ENCODE data around the gene SLC12A5. TPM values are rescaled to one million over a fixed set of nuclear protein-coding genes. Genes with fewer than 3 reads are reported as not detected.

The SLC12A5 gene
- total and polyA plus RNA-seq, 2 of the 4 experiments (the other 2 are of a cell fraction) = 2.2 TPM; not detected in 1

DNA sequence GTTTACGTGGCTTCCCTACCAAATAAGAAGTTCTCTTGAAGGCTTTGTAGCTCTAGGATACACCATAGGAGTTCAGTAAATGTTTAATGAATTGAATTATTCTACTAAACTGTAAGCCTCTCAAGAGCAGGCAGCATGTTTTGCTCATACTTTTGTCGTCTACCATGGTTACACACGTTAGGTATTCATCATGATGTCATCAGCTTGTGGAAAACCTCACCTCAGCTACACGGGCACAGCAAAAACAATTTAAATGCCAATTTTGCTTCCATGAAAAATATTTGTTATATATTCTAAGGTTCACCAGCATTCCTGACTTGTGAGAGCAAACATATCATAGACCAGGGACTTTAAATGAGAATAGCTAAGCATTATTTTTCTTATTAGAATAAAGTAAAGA, 44.0 kb downstream of the SLC12A5 start:
- H2BK20ac ChIP-seq (ENCODE audit: low read depth, low read length) = no peak overlapping the region
- no peak overlapping the region for H3K27ac ChIP-seq (ENCODE audit: insufficient read depth, low read length)
- no peaks in the 10 kb centered on the region for H3K27me3 ChIP-seq (ENCODE audit: control insufficient read depth, insufficient read depth, low read length)
- intact Hi-C loops (cut with micrococcal nuclease) (no loop called here), dilution Hi-C loops (cut with HindIII; ENCODE audit: low sequenced_read_pairs, unreplicated experiment) (no loop called here), in situ Hi-C loops (cut with MboI; ENCODE audit: low sequenced_read_pairs) (no loop called here)
- DNase-seq = no peak
- H3K4me3 ChIP-seq (ENCODE audit: insufficient read depth, low read depth, low read length) = no peak overlapping the region
- H2AFZ ChIP-seq (replicated peaks; ENCODE audit: low read length, poor library complexity) = no peak overlapping the region
- no peak overlapping the region for H4K8ac ChIP-seq (ENCODE audit: low read depth in 2 of 2, low read length in 2 of 2)
- H3K9me1 ChIP-seq (ENCODE audit: insufficient read depth, low read length) = peaks cover 14% of the 10 kb centered on the region
- H3K9me3 ChIP-seq (ENCODE audit: control insufficient read depth, insufficient read depth, low read length) = no peaks in the 10 kb centered on the region
- no TSS peak for BruUV-seq (replicated peaks)
- no peak overlapping the region for H2AK9ac ChIP-seq (replicated peaks; ENCODE audit: low read depth, low read length, poor library complexity)
- H3K36me3 ChIP-seq (ENCODE audit: control insufficient read depth, insufficient read depth, low read length) = peaks cover 24% of the 10 kb centered on the region
- H3K4me2 ChIP-seq (ENCODE audit: low read depth, low read length) = no peak overlapping the region
- no CpG with 5 or more reads among the region's 4 CpGs for whole genome bisulfite sequencing, 2 experiments (ENCODE audit: extremely low coverage in 2 of 2, insufficient read length in 1 of 2)
- H4K91ac ChIP-seq (ENCODE audit: insufficient read depth, low read depth, low read length) = no peak overlapping the region
- TF ChIP-seq CEBPB (IDR thresholded peaks at IDR 0.05; ENCODE audit: low read depth, low read length) (no peak), CHD1 (IDR thresholded peaks at IDR 0.05; ENCODE audit: low read depth, low read length) (no peak), POLR2A (IDR thresholded peaks at IDR 0.05; ENCODE audit: low read depth, low read length) (no peak), MAFK (IDR thresholded peaks at IDR 0.05; ENCODE audit: low read depth, low read length) (no peak)
- TF ChIP-seq, protein P1, sequence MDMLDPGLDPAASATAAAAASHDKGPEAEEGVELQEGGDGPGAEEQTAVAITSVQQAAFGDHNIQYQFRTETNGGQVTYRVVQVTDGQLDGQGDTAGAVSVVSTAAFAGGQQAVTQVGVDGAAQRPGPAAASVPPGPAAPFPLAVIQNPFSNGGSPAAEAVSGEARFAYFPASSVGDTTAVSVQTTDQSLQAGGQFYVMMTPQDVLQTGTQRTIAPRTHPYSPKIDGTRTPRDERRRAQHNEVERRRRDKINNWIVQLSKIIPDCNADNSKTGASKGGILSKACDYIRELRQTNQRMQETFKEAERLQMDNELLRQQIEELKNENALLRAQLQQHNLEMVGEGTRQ (IDR thresholded peaks at IDR 0.05; ENCODE audit: low read depth, low read length) = no peak
- TF ChIP-seq, protein P2, sequence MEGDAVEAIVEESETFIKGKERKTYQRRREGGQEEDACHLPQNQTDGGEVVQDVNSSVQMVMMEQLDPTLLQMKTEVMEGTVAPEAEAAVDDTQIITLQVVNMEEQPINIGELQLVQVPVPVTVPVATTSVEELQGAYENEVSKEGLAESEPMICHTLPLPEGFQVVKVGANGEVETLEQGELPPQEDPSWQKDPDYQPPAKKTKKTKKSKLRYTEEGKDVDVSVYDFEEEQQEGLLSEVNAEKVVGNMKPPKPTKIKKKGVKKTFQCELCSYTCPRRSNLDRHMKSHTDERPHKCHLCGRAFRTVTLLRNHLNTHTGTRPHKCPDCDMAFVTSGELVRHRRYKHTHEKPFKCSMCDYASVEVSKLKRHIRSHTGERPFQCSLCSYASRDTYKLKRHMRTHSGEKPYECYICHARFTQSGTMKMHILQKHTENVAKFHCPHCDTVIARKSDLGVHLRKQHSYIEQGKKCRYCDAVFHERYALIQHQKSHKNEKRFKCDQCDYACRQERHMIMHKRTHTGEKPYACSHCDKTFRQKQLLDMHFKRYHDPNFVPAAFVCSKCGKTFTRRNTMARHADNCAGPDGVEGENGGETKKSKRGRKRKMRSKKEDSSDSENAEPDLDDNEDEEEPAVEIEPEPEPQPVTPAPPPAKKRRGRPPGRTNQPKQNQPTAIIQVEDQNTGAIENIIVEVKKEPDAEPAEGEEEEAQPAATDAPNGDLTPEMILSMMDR (conservative IDR thresholded peaks at IDR 0.05; ENCODE audit: low read depth, low read length) = no peak
- peaks cover 36% of the 10 kb centered on the region for H4K20me1 ChIP-seq (ENCODE audit: insufficient read depth, low read length)
- no peak overlapping the region for H3K14ac ChIP-seq (replicated peaks; ENCODE audit: low read depth, low read length)
- H2BK5ac ChIP-seq (ENCODE audit: low read depth, low read length, poor library complexity, severe bottlenecking) = no peak overlapping the region
- CTCF ChIA-PET = no interaction called here
- peaks cover 2% of the 10 kb centered on the region; the same call in 1 of the 2 replicates for H3K4me1 ChIP-seq (ENCODE audit: control insufficient read depth, insufficient read depth, low read length)
- no peak overlapping the region for H2BK120ac ChIP-seq (ENCODE audit: low read depth, low read length)
- H3K79me1 ChIP-seq (ENCODE audit: low read depth in 1 of 2, low read length in 2 of 2) = peaks cover 28 to 62% of the 10 kb centered on the region in 2 experiments
- H2BK15ac ChIP-seq (ENCODE audit: low read depth, low read length) = no peak overlapping the region
- H3K18ac ChIP-seq (ENCODE audit: low read depth, low read length) = no peak overlapping the region
- H3K4ac ChIP-seq (ENCODE audit: low read depth, low read length) = no peak overlapping the region
- H4K5ac ChIP-seq (ENCODE audit: low read depth, low read length) = no peak overlapping the region
- no peak overlapping the region for H3K23ac ChIP-seq (ENCODE audit: low read depth, low read length)
- POLR2A ChIA-PET (ENCODE audit: unreplicated experiment) = no interaction called here
- H2AK5ac ChIP-seq (ENCODE audit: low read depth, low read length) = no peak overlapping the region
- no peak overlapping the region for H3K56ac ChIP-seq (ENCODE audit: extremely low read depth, insufficient read depth, low read length)
- ATAC-seq (ENCODE audit: low read depth) = no peak
- H3K9ac ChIP-seq (ENCODE audit: low read depth, low read length) = no peak overlapping the region
